ENCODE results near the gene CRYGS.
"Not testable (repeated sequence)": the region's sequence is repeated elsewhere in the genome, so short reads cannot be mapped to it uniquely, and the experiment has no call there.

Gene CRYGS

DNA sequence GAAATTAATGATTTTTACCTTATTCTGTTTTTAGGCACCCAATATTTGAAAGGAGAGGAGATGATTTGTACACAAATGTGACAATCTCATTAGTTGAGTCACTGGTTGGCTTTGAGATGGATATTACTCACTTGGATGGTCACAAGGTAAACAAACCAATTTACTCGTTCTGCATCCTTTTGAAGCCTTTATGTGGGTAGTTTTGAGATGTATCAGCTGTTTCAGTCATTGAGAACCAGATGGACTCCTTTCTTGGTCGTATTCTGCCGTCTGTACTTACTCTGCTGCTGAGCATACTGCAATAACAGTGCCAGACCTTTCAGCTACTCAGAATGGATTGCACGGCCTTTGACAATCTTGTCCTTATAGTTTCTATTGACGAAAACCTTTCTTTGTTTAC, 39.7 kb upstream of the CRYGS start:
- DNase-seq (ENCODE audit: insufficient read length, low spot score) (no peak), FAIRE-seq (no peak)
- TF ChIP-seq POU2F2 (IDR thresholded peaks at IDR 0.05; ENCODE audit: low read depth, low read length) (no peak), POLR2A (IDR thresholded peaks at IDR 0.05; ENCODE audit: low read depth, low read length) (no peak), TAF1 (IDR thresholded peaks at IDR 0.05; ENCODE audit: low read depth, low read length) (no peak), SPI1 (IDR thresholded peaks at IDR 0.05; ENCODE audit: low read depth, low read length) (no peak), PAX5 (IDR thresholded peaks at IDR 0.05; ENCODE audit: insufficient read depth, low read length, severe bottlenecking) (no peak), POLR2AphosphoS5 (IDR thresholded peaks at IDR 0.05; ENCODE audit: low read depth, low read length) (no peak)

DNA sequence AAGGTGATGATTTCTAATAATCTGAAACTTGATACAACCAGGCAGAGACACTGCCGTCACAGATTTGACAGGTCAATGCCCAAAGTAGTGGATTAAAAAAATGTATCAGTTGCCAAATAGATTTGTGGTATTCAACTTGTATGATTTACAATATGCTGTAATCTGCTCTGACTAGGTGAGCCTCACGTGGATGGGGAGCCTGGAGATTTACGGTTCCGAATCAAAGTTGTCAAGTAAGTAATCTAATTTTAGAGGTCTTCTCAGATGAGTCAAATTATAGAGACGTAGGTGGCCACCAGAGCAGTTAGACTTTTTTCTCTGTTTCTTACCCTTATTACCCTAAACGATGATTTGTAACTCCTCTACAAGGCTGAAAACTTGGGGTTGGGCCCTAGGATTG, 38.4 kb upstream of the CRYGS start:
- FAIRE-seq (peak; percentile 20), DNase-seq (ENCODE audit: insufficient read length, low spot score) (no peak)
- TF ChIP-seq POLR2A (IDR thresholded peaks at IDR 0.05; ENCODE audit: low read depth, low read length) (no peak), POU2F2 (IDR thresholded peaks at IDR 0.05; ENCODE audit: low read depth, low read length) (no peak), POLR2AphosphoS5 (IDR thresholded peaks at IDR 0.05; ENCODE audit: low read depth, low read length) (no peak), TAF1 (IDR thresholded peaks at IDR 0.05; ENCODE audit: low read depth, low read length) (no peak)

DNA sequence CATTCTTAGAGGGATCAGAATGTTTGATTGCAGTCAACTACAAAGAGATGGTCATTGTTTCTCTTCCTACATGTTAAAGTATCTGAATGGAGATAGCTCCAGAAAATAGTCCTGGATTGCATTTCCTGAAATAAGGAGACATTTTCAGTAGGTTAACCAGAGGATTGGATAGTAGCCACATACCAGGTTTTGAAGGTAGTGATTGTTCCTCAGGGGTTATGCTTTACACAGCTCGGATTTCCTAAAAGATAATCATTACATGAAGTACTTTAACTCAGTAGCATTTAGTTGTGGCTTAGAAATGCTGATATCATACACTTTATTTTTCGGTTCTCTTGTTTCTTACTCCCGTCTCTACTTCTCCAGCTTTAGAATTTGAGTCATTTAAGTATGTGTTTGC, 36.6 kb upstream of the CRYGS start:
- DNase-seq (ENCODE audit: insufficient read length, low spot score) (no peak), FAIRE-seq (no peak)
- no peak for TF ChIP-seq TAF1 (IDR thresholded peaks at IDR 0.05; ENCODE audit: low read depth, low read length)

DNA sequence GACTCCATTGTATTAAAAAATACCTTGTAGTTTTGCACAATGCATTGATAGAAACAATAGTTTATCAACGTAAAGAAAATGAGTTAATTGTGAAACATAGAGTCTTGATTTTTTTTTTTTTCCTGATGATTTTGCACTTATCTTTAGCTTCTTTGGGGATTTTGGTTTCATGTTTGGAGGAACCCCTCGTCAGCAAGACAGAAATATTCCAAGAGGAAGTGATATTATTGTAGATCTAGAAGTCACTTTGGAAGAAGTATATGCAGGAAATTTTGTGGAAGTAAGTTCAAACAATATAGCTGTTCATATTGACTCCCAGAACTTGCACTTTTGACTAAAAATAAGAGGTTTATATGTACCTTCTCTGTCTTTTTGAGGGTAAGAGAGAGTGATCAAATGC, 33.3 kb upstream of the CRYGS start:
- FAIRE-seq (no peak), DNase-seq (ENCODE audit: insufficient read length, low spot score) (no peak)
- TF ChIP-seq TAF1 (IDR thresholded peaks at IDR 0.05; ENCODE audit: low read depth, low read length) (no peak), PAX5 (IDR thresholded peaks at IDR 0.05; ENCODE audit: insufficient read depth, low read length, severe bottlenecking) (no peak), SPI1 (IDR thresholded peaks at IDR 0.05; ENCODE audit: low read depth, low read length) (no peak), POLR2A (IDR thresholded peaks at IDR 0.05; ENCODE audit: low read depth, low read length) (no peak), POLR2AphosphoS5 (IDR thresholded peaks at IDR 0.05; ENCODE audit: low read depth, low read length) (no peak), POU2F2 (IDR thresholded peaks at IDR 0.05; ENCODE audit: low read depth, low read length) (no peak)

DNA sequence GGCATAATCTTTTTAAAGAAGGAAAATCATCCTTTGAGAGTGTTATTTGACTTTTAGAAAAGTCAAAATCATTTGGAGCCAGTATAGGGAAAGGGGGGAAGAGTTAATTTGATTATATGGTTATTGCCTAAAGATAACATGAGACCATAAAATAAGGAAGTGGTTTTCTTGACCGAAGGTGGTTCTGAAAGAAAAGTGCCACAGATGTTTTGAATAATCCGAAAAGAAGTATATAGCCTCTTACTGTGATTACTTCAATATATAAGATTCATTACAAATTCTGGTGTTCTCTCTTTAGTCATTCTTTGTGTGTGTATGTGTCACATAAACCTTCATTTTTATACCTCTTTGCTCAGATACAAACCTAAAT, 27.4 kb upstream of the CRYGS start:
- DNase-seq (ENCODE audit: insufficient read length, low spot score) (no peak), FAIRE-seq (no peak)
- TF ChIP-seq POU2F2 (IDR thresholded peaks at IDR 0.05; ENCODE audit: low read depth, low read length) (no peak), SPI1 (IDR thresholded peaks at IDR 0.05; ENCODE audit: low read depth, low read length) (peak; percentile 73)

DNA sequence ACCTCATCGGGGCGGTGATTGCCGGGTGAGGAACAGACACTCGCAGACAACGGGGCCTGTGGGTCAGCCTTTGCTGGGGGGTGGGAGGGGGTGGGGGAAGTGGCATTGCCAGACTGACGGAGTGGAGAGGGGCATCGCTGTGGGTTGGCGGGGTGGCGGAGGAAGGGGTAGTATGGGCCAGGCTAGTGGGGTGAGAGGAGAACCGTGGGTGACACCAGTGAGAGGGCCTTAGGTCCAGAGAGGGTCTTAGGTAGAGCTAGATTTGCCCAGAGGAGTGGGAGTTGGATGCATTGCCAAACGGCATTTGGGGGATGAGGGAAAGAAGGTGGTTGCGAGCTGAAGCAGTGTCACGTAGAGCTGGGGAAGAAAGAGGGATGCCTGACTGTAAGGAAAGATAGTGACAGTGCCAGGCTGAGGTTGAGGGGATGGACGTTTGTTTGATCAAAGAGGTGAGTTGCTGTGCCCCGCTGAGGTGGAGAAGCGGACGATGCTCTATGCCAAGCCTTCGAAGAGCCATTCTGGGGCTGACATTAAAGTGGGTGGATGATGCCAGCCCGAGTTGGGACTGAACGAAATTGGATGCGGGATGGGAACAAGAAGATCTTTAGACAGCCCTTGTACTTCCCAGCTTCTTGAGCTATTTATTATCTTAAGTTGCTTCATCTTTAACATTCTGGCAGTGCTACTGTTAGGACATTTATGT, 26.9 kb upstream of the CRYGS start:
- DNase-seq (ENCODE audit: insufficient read length, low spot score) (no peak), FAIRE-seq (no peak)

DNA sequence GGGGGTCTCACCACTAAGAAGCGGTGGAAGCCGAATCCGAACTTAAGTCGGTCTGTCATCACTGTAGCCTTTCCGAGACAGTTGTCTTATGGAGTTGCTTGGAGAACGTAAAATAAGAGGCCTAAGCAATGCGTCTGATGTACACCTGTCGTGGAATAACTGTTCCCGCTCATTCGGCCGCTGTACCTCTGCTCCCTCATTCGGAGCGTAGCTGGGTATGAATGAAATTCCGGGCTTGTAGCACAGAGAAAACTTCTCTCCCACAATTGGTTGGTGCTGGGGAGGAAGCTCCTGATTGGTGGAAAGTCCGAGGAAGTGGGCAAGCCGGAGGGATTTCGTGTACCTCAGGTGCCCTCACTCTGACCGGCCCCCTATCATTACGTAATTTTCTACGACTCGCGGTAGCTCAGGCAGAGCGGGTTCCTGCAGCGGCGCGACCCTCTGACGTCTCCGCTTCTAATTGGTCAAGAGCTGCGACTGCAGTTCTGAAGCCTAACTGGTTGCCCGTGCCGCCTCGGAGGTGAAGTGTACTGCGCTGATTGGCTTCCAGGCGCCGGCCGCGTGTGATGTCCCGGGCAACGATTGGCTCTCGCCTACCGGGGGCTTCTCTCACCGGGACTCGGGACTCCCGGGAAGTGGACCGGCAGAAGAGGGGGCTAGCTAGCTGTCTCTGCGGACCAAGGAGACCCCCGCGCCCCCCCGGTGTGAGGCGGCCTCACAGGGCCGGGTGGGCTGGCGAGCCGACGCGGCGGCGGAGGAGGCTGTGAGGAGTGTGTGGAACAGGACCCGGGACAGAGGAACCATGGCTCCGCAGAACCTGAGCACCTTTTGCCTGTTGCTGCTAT, 26.1 kb upstream of the CRYGS start, which contains the start of gene DNAJB11:
Gene DNAJB11 (plus strand): TSS at position 625 of the 845 bp plus-strand sequence. CDS start 178 bp downstream, at position 803.
- peak; percentile 97 for FAIRE-seq
- DNase-seq (ENCODE audit: insufficient read length, low spot score) = peak; percentile 93
- peak; percentile 84 for TF ChIP-seq POU2F2 (IDR thresholded peaks at IDR 0.05; ENCODE audit: low read depth, low read length)
- peak; percentile 68 for TF ChIP-seq SPI1 (IDR thresholded peaks at IDR 0.05; ENCODE audit: low read depth, low read length)
- TF ChIP-seq POLR2AphosphoS5 (IDR thresholded peaks at IDR 0.05; ENCODE audit: low read depth, low read length) = peak; percentile 97
- TF ChIP-seq POLR2A (IDR thresholded peaks at IDR 0.05; ENCODE audit: low read depth, low read length) = peak; percentile 98
- peak; percentile 100 for TF ChIP-seq TAF1 (IDR thresholded peaks at IDR 0.05; ENCODE audit: low read depth, low read length)
- TF ChIP-seq PAX5 (IDR thresholded peaks at IDR 0.05; ENCODE audit: insufficient read depth, low read length, severe bottlenecking) = peak; percentile 34

More for the DNA sequence above, 26.9 kb upstream of the CRYGS start:
- TF ChIP-seq SPI1 (IDR thresholded peaks at IDR 0.05; ENCODE audit: low read depth, low read length) = no peak
- TF ChIP-seq TAF1 (IDR thresholded peaks at IDR 0.05; ENCODE audit: low read depth, low read length) = no peak
- no peak for TF ChIP-seq PAX5 (IDR thresholded peaks at IDR 0.05; ENCODE audit: insufficient read depth, low read length, severe bottlenecking)
- TF ChIP-seq POLR2AphosphoS5 (IDR thresholded peaks at IDR 0.05; ENCODE audit: low read depth, low read length) = no peak
- TF ChIP-seq POLR2A (IDR thresholded peaks at IDR 0.05; ENCODE audit: low read depth, low read length) = no peak
- TF ChIP-seq POU2F2 (IDR thresholded peaks at IDR 0.05; ENCODE audit: low read depth, low read length) = no peak

DNA sequence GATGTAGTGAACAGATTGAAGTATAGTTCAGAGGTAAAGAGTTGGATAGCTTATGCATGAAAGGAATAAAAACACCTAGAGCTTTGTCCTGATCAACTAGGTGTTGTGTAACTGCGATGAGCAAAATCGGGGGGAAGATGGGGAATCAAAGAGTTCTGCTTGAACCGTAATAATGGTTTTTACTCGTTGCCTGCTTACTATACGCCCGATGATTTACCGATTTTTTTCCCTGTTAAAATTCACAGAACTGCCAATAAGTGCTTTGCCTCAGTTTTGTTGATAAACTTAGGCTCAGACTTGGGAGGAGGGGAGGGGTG, 25.6 kb upstream of the CRYGS start:
- no peak for DNase-seq (ENCODE audit: insufficient read length, low spot score)
- no peak for FAIRE-seq
- TF ChIP-seq POLR2A (IDR thresholded peaks at IDR 0.05; ENCODE audit: low read depth, low read length) (no peak), PAX5 (IDR thresholded peaks at IDR 0.05; ENCODE audit: insufficient read depth, low read length, severe bottlenecking) (no peak), POU2F2 (IDR thresholded peaks at IDR 0.05; ENCODE audit: low read depth, low read length) (no peak), TAF1 (IDR thresholded peaks at IDR 0.05; ENCODE audit: low read depth, low read length) (no peak), POLR2AphosphoS5 (IDR thresholded peaks at IDR 0.05; ENCODE audit: low read depth, low read length) (no peak), SPI1 (IDR thresholded peaks at IDR 0.05; ENCODE audit: low read depth, low read length) (no peak)

DNA sequence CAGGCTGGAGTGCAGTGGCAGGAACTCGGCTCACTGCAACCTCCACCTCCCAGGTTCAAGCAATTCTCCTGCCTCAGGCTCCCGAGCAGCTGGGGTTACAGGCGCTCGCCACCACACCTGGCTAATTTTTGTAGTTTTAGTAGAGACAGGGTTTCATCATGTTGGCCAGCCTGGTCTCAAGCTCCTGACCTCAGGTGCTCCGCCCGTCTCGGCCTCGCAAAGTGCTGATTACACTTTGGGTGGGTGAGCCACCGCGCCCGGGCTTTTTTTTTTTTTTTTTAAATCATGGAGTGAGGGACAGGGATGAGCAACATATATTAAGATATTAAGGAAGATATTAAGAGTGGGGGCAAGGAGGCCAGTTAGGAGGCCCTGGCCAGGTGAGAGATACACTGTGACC, 25.2 kb upstream of the CRYGS start:
- not testable (repeated sequence) for DNase-seq (ENCODE audit: insufficient read length, low spot score); FAIRE-seq

Data from GM12891 (cell line).